ENCODE measurements around the gene RSKR.
"Not testable (repeated sequence)": the region's sequence is repeated elsewhere in the genome, so short reads cannot be mapped to it uniquely, and the experiment has no call there.

Gene RSKR, protein sequence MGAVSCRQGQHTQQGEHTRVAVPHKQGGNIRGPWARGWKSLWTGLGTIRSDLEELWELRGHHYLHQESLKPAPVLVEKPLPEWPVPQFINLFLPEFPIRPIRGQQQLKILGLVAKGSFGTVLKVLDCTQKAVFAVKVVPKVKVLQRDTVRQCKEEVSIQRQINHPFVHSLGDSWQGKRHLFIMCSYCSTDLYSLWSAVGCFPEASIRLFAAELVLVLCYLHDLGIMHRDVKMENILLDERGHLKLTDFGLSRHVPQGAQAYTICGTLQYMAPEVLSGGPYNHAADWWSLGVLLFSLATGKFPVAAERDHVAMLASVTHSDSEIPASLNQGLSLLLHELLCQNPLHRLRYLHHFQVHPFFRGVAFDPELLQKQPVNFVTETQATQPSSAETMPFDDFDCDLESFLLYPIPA

DNA sequence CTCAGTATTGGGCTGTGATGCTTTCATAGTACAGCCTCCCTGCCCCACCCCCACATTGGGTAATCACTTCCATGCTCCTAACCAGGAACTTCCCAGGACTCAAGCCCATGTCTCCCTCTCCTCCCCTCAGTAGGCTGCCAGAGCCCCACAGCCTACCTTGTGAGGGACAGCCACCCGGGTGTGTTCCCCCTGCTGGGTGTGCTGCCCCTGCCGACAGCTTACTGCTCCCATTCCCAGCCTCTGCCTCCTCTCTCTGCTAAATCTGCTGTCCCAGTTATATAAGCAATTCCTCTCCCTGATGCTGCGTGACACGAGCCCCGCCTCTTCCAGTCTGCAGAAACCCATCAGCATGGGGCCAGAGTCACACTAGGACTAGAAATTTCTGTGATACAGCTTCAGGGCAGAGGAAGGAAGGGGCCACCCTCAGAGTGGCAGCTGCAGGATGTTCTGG, at the start of gene RSKR:
RSKR (minus strand) TSS at position 255 of the 451 bp plus-strand sequence; CDS start at position 231, 24 bp downstream.
- no peak for DNase-seq (ENCODE audit: extremely low read depth, low read depth)
- no peak within 1 kb of the TSS for H3K4me3 ChIP-seq (replicated peaks; ENCODE audit: low read depth, low read length)
- TF ChIP-seq, protein P1, sequence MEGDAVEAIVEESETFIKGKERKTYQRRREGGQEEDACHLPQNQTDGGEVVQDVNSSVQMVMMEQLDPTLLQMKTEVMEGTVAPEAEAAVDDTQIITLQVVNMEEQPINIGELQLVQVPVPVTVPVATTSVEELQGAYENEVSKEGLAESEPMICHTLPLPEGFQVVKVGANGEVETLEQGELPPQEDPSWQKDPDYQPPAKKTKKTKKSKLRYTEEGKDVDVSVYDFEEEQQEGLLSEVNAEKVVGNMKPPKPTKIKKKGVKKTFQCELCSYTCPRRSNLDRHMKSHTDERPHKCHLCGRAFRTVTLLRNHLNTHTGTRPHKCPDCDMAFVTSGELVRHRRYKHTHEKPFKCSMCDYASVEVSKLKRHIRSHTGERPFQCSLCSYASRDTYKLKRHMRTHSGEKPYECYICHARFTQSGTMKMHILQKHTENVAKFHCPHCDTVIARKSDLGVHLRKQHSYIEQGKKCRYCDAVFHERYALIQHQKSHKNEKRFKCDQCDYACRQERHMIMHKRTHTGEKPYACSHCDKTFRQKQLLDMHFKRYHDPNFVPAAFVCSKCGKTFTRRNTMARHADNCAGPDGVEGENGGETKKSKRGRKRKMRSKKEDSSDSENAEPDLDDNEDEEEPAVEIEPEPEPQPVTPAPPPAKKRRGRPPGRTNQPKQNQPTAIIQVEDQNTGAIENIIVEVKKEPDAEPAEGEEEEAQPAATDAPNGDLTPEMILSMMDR (IDR thresholded peaks at IDR 0.05; ENCODE audit: low read depth, low read length, missing control alignments): no peak

DNA sequence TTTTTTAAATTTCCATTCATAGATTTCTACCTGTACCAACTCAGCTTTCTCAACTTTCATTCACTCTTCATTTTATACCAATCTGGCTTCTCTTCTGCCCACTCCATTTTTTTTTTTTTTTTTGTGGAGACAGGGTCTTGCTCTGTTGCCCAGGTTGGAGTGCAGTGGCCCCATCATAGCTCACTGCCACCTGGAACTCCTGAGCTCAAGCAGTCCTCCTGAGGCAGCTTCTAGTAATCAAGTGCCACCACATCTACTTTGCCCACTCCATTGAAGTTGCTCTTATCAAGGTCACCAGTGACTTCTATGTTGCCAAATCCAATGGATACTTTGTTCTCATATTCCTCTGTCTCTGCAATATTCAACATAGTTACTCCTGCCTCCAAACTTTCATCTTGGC, 49.7 kb upstream of the RSKR start:
- no peak for DNase-seq (ENCODE audit: extremely low read depth, low read depth)
- H3K4me3 ChIP-seq (replicated peaks; ENCODE audit: low read depth, low read length): peak overlapping the region; percentile 91; the same call in 1 of the 2 replicates
- TF ChIP-seq, protein P1 (IDR thresholded peaks at IDR 0.05; ENCODE audit: low read depth, low read length, missing control alignments): no peak

- TF ChIP-seq, protein P1 (IDR thresholded peaks at IDR 0.05; ENCODE audit: low read depth, low read length, missing control alignments): no peak
- peak overlapping the region; percentile 91 for H3K4me3 ChIP-seq (replicated peaks; ENCODE audit: low read depth, low read length)
- DNase-seq (ENCODE audit: extremely low read depth, low read depth): no peak
Observed at GRCh38 chr17:28662527-28662829, 48.5 kb upstream of the RSKR start.

DNA sequence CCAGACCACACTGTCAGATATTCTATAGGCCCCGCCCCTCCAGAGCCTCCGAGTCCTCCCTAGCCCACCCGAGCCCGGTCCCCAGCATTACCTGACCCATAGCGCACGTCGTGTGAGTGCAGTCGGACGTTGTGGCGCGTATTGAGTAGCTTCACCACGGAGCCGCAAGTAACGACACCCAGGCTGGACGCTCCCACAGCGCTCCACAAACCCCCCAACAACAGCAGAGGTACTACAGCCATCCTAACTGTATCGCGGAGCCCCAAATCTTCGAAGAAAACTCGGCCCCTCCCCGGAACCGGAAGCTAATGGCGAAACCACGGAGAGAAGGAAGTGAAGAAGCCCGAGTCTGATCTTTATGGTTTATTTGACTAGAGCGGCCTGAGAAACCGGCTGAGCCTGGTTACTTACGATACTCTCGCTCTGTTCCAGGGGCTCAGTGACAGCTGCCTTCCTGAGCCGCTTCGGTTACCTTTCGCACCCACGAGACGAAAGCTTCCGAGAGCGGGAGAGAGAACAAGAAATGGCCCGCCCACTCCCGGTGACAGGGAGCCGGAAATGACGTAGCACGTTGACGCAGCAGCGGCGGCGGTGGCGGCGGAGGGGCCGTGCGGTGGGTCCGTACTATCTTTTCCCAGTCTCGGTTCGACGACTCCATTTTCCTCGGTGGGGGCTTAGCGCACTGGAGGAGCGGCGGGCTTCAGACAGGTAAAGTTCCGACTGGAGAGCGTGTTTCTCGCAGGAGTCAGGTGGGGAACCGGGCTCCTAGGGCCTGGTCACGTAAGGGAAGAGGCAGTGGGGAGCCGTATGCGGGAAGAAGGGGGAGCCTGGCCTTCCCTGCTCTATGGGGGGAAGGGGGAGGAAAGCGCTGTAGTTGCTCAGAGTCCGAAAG, 47.9 kb upstream of the RSKR start, which contains the start of the genes SDF2 and SUPT6H:
SDF2 (minus strand) TSS at position 272 of the 892 bp plus-strand sequence; CDS start at position 242, 30 bp downstream.
SUPT6H (plus strand) TSS at position 571 of the 892 bp plus-strand sequence. CDS start 11,197 bp downstream, outside the sequence.
- TF ChIP-seq, protein P1 (IDR thresholded peaks at IDR 0.05; ENCODE audit: low read depth, low read length, missing control alignments): no peak
- DNase-seq (ENCODE audit: extremely low read depth, low read depth): no peak
- peak within 1 kb of the TSS; percentile 91 for H3K4me3 ChIP-seq (replicated peaks; ENCODE audit: low read depth, low read length)

DNA sequence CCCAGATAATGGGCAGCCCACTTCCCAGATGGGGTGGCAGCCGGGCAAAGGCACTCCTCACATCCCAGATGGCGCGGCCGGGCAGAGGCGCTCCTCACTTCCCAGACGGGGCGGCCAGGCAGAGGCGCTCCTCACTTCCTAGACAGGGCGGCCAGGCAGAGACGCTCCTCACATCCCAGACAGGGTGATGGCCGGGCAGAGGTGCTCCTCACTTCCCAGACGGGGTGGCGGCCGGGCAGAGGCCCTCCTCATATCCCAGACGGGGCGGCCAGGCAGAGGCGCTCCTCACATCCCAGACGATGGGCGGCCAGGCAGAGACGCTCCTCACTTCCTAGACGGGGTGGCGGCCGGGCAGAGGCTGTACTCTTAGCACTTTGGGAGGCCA, 45.5 kb upstream of the RSKR start:
- not testable (repeated sequence) for DNase-seq (ENCODE audit: extremely low read depth, low read depth); H3K4me3 ChIP-seq (replicated peaks; ENCODE audit: low read depth, low read length)

DNA sequence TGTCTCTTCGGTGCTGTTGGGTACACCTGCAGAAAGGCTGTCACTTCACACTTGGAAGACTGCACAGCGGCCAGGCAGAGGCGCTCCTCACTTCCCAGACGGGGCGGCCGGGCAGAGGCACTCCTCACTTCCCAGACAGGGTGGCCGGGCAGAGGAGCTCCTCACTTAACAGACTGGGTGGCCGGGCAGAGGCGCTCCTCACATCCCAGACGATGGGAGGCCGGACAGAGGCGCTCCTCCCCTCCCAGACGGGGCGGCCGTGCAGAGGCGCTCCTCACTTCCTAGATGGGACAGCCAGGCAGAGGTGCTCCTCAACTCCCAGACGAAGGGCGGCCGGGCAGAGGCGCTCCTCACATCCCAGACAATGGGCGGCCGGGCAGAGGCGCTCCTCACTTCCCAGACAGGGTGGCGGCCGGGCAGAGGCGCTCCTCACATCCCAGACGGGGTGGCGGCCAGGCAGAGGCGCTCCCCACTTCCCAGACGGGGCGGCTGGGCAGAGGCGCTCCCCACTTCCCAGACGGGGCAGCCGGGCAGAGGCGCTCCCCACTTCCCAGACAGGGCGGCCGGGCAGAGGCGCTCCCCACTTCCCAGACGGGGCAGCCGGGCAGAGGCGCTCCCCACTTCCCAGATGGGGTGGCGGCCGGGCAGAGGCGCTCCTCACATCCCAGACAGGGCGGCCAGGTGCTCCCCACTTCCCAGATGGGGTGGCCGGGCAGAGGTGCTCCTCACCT, 44.9 kb upstream of the RSKR start:
- H3K4me3 ChIP-seq (replicated peaks; ENCODE audit: low read depth, low read length); DNase-seq (ENCODE audit: extremely low read depth, low read depth): not testable (repeated sequence)

GRCh38 chr17:28658342-28658741, 44.4 kb upstream of the RSKR start:
- DNase-seq (ENCODE audit: extremely low read depth, low read depth); H3K4me3 ChIP-seq (replicated peaks; ENCODE audit: low read depth, low read length): not testable (repeated sequence)

DNA sequence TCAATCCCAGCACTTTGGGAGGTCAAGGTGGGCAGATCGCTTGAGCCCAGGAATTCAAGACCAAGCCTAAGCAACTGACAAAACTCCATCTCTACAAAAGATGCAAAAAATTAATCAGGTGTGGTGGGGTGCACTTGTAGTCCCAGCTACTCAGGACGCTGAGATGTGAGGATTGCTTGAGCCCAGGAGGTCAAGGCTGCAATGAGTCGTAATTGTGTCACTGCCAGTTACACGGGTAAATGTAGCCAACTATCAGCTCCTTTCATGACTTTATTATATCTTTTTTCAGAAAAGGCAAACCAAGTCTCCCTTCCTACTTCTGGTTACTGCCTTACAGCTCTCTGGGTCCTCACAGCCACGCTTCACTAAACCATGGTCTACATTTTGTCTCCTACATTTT, 43.8 kb upstream of the RSKR start:
- TF ChIP-seq, protein P1 (IDR thresholded peaks at IDR 0.05; ENCODE audit: low read depth, low read length, missing control alignments): no peak
- no peak overlapping the region for H3K4me3 ChIP-seq (replicated peaks; ENCODE audit: low read depth, low read length)
- DNase-seq (ENCODE audit: extremely low read depth, low read depth): no peak
